H9 (cell line): ENCODE results near the gene MINDY4. TPM values are rescaled to one million over a fixed set of nuclear protein-coding genes. Genes with fewer than 3 reads are reported as not detected.

Experiments
- DNase-seq: peaks from one replicate; pipeline ENCODE4 v3.0.0-alpha.2; 2017
- H2AFZ ChIP-seq: one replicate; pipeline ENCODE4 v1.6.1; 2013; ENCODE audit warnings: mild to moderate bottlenecking, low read length, control low read depth, moderate library complexity
- H2AK5ac ChIP-seq: 2 replicates; pipeline ENCODE4 v1.6.1; 2013; ENCODE audit warnings: low read length, control low read depth, mixed read lengths; ENCODE audit not compliant: insufficient read length
- H2BK120ac ChIP-seq: one replicate; pipeline ENCODE4 v1.6.1; 2013; ENCODE audit warnings: low read depth, mild to moderate bottlenecking, low read length, control low read depth, inconsistent platforms; ENCODE audit not compliant: poor library complexity, severe bottlenecking
- H2BK12ac ChIP-seq: 2 replicates; pipeline ENCODE4 v1.6.1; 2013; ENCODE audit warnings: low read length, control low read depth, mixed read lengths, low read depth; ENCODE audit not compliant: insufficient read length
- H2BK15ac ChIP-seq: 2 replicates; pipeline ENCODE4 v1.6.1; 2013; ENCODE audit warnings: low read depth, low read length, control low read depth
- H2BK20ac ChIP-seq: one replicate; pipeline ENCODE4 v1.6.1; 2013; ENCODE audit warnings: low read depth, mild to moderate bottlenecking, low read length, control low read depth, inconsistent platforms; ENCODE audit not compliant: poor library complexity, severe bottlenecking
- H2BK5ac ChIP-seq: 2 replicates; pipeline ENCODE4 v1.6.1; 2013; ENCODE audit warnings: low read length, control low read depth, mixed read lengths; ENCODE audit not compliant: insufficient read length
- H3K14ac ChIP-seq: 2 replicates; pipeline ENCODE4 v1.6.1; 2013; ENCODE audit warnings: low read length, control low read depth; ENCODE audit not compliant: insufficient read depth
- H3K18ac ChIP-seq: 2 replicates; pipeline ENCODE4 v1.6.1; 2013; ENCODE audit warnings: low read depth, mild to moderate bottlenecking, mixed read lengths, low read length, control low read depth; ENCODE audit not compliant: insufficient read length
- H3K23ac ChIP-seq: 2 replicates; pipeline ENCODE4 v1.6.1; 2013; ENCODE audit warnings: low read length, control low read depth, mixed read lengths, low read depth; ENCODE audit not compliant: insufficient read length
- H3K23me2 ChIP-seq: 2 replicates; pipeline ENCODE4 v1.6.1; 2013; ENCODE audit warnings: low read depth, mild to moderate bottlenecking, mixed read lengths, low read length, control low read depth; ENCODE audit not compliant: insufficient read length, poor library complexity, severe bottlenecking
- H3K27ac ChIP-seq: 2 replicates; pipeline ENCODE4 v1.5.1; 2013; ENCODE audit warnings: low read length, control low read depth, mixed read lengths, low read depth; ENCODE audit not compliant: insufficient read length
- H3K27me3 ChIP-seq: 2 replicates; pipeline ENCODE4 v1.6.1; 2013; ENCODE audit warnings: low read length, control low read depth, inconsistent platforms; ENCODE audit not compliant: insufficient read depth
- H3K4ac ChIP-seq: 2 replicates; pipeline ENCODE4 v1.6.1; 2013; ENCODE audit warnings: low read depth, mild to moderate bottlenecking, control low read depth, inconsistent platforms, low read length, moderate library complexity
- H3K4me1 ChIP-seq: 2 replicates; pipeline ENCODE4 v1.6.1; 2013; ENCODE audit warnings: low read length, control low read depth, inconsistent platforms; ENCODE audit not compliant: insufficient read depth
- H3K4me2 ChIP-seq: 2 replicates; pipeline ENCODE4 v1.6.1; 2013; ENCODE audit warnings: low read length, control low read depth, mixed read lengths; ENCODE audit not compliant: insufficient read length, insufficient read depth
- H3K56ac ChIP-seq: 2 replicates; pipeline ENCODE4 v1.6.1; 2013; ENCODE audit warnings: low read depth, mild to moderate bottlenecking, mixed read lengths, low read length, control low read depth; ENCODE audit not compliant: insufficient read length
- H3K79me1 ChIP-seq: 2 replicates; pipeline ENCODE4 v1.6.1; 2013; ENCODE audit warnings: low read depth, mild to moderate bottlenecking, moderate library complexity, low read length, control low read depth, inconsistent platforms; ENCODE audit not compliant: insufficient read depth, poor library complexity, severe bottlenecking
- H3K79me2 ChIP-seq: 2 replicates; pipeline ENCODE4 v1.6.1; 2013; ENCODE audit warnings: low read length, control low read depth, inconsistent platforms; ENCODE audit not compliant: insufficient read depth
- H3K9ac ChIP-seq: 2 replicates; pipeline ENCODE4 v1.6.1; 2013; ENCODE audit warnings: low read length, control low read depth, mixed read lengths; ENCODE audit not compliant: insufficient read length; ENCODE audit errors: extremely low read depth
- H3K9me3 ChIP-seq: one replicate; pipeline ENCODE4 v1.6.1; 2013; ENCODE audit warnings: low read depth, low read length, inconsistent platforms; ENCODE audit not compliant: control insufficient read depth
- H3T11ph ChIP-seq: one replicate; pipeline ENCODE4 v1.6.1; 2013; ENCODE audit warnings: mild to moderate bottlenecking, low read length, control low read depth, inconsistent platforms
- H4K20me1 ChIP-seq: one replicate; pipeline ENCODE4 v1.6.1; 2013; ENCODE audit not compliant: control insufficient read depth, insufficient read length, insufficient read depth
- H4K5ac ChIP-seq: 2 replicates; pipeline ENCODE4 v1.6.1; 2013; ENCODE audit warnings: low read depth, mild to moderate bottlenecking, mixed read lengths, low read length, control low read depth; ENCODE audit not compliant: insufficient read length
- H4K8ac ChIP-seq: replicated peaks from 2 replicates; pipeline ENCODE4 v1.6.1; 2013; ENCODE audit warnings: low read length, control low read depth, mixed read lengths, low read depth; ENCODE audit not compliant: insufficient read length
- H4K91ac ChIP-seq: 2 replicates; pipeline ENCODE4 v1.6.1; 2013; ENCODE audit warnings: low read depth, mild to moderate bottlenecking, moderate library complexity, mixed read lengths, low read length, control low read depth; ENCODE audit not compliant: insufficient read length
- H3K27ac Mint-ChIP-seq, 3 experiments: 2 replicates in 2 of 3; 3 replicates in 1 of 3; pipeline ENCODE4 v1.8.0; 2020 to 2021; ENCODE audit warnings: mixed read lengths in 3 of 3, mild to moderate bottlenecking in 1 of 3, moderate library complexity in 1 of 3
- H3K27me3 Mint-ChIP-seq: 2 replicates; pipeline ENCODE4 v1.8.0; 2021; ENCODE audit warnings: low read depth, mild to moderate bottlenecking, moderate library complexity, mixed read lengths
- H3K36me3 Mint-ChIP-seq, 3 experiments: 2 replicates in 2 of 3; 3 replicates in 1 of 3; pipeline ENCODE4 v1.8.0; 2020 to 2021; ENCODE audit warnings: low read depth in 3 of 3, mixed read lengths in 3 of 3; ENCODE audit not compliant: insufficient read depth in 1 of 3
- H3K4me1 Mint-ChIP-seq, 2 experiments: 2 replicates each; pipeline ENCODE4 v1.8.0; 2020; ENCODE audit warnings: mixed read lengths in 2 of 2
- H3K4me3 Mint-ChIP-seq, 2 experiments: 2 replicates in 1 of 2; 3 replicates in 1 of 2; pipeline ENCODE4 v1.8.0; 2020 to 2021; ENCODE audit warnings: mild to moderate bottlenecking in 2 of 2, mixed read lengths in 2 of 2, moderate library complexity in 1 of 2
- H3K9me3 Mint-ChIP-seq, 2 experiments: 2 replicates in 1 of 2; 3 replicates in 1 of 2; pipeline ENCODE4 v1.8.0; 2020; ENCODE audit warnings: mild to moderate bottlenecking in 2 of 2, mixed read lengths in 2 of 2, moderate library complexity in 1 of 2
- CTCF ChIP-seq: fragments of 200-600 bp; sonication (generic); conservative IDR thresholded peaks from 3 replicates; pipeline ENCODE4 v1.8.0; 2021; ENCODE audit warnings: antibody characterized with exemption, mild to moderate bottlenecking
- whole genome bisulfite sequencing: extraction: QIAGEN DNeasy Blood & Tissue Kit; methylation state at CpG from one replicate; pipeline ENCODE4 v1.1.7; 2013; ENCODE audit warnings: missing lambda C conversion rate, low lambda C conversion rate, mixed read lengths; ENCODE audit not compliant: insufficient read length; ENCODE audit errors: extremely low coverage; 5-methylcytosine and 5-hydroxymethylcytosine counted together
- total RNA-seq: library from RNA; stranded (reverse); gene quantifications from 2 replicates; pipeline ENCODE4 v1.2.1, GENCODE V29; 2021

Gene MINDY4
- total RNA-seq, 1 experiment from 2014 or later, result 3.1 TPM

DNA sequence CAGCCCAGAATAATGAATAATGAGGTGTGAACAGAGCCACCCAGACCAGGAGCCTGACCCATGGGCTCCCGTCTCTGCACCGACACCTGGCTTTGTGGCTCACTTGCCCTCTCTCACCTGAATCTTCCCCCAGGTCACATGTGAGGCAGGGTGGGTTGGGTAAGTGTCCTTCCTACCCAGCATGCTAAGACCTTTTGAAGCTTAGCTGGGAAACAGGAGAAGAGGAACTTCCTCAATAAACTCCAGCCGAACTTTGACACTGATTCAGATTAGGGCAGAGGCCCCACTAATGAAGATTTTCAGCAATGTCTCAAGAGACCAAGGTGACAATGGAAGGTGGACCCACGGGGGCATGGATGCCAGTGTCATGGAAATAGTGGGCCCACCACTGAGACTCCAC lies 93.9 kb downstream of the MINDY4 start:
- no peaks in the 10 kb centered on the region for H3K4me1 ChIP-seq
- no peak overlapping the region for H4K8ac ChIP-seq
- no peak overlapping the region for H3K23ac ChIP-seq
- H2BK12ac ChIP-seq, result no peak overlapping the region
- Mint-ChIP-seq H3K27ac (no peak overlapping the region), H3K36me3 (no peaks in the 10 kb centered on the region), H3K27me3 (no peaks in the 10 kb centered on the region; the same call in 1 of the 2 replicates), H3K4me3 (no peak overlapping the region), H3K4me1 (no peaks in the 10 kb centered on the region), H3K9me3 (no peaks in the 10 kb centered on the region)
- no peak overlapping the region for H3K18ac ChIP-seq
- H3K79me2 ChIP-seq, result no peaks in the 10 kb centered on the region
- H2BK5ac ChIP-seq, result no peak overlapping the region
- no peak overlapping the region for H3K9ac ChIP-seq
- no peak overlapping the region for H2BK120ac ChIP-seq
- H4K5ac ChIP-seq, result no peak overlapping the region
- no peak for TF ChIP-seq CTCF
- H3K14ac ChIP-seq, result no peak overlapping the region
- no peak overlapping the region for H2BK15ac ChIP-seq
- no CpG with 5 or more reads among the region's 4 CpGs for WGBS
- H3K79me1 ChIP-seq, result no peaks in the 10 kb centered on the region
- H2AFZ ChIP-seq, result no peak overlapping the region
- H3T11ph ChIP-seq, result no peak overlapping the region
- no peak overlapping the region for H3K4me2 ChIP-seq
- DNase-seq, result no peak
- H4K20me1 ChIP-seq, result no peaks in the 10 kb centered on the region
- H2BK20ac ChIP-seq, result no peak overlapping the region
- H2AK5ac ChIP-seq, result no peak overlapping the region
- H3K27me3 ChIP-seq, result no peaks in the 10 kb centered on the region
- no peak overlapping the region for H3K4ac ChIP-seq
- H3K9me3 ChIP-seq, result no peaks in the 10 kb centered on the region
- no peak overlapping the region for H3K27ac ChIP-seq
- no peak overlapping the region for H3K56ac ChIP-seq
- H4K91ac ChIP-seq, result no peak overlapping the region
- H3K23me2 ChIP-seq, result no peaks in the 10 kb centered on the region
